ENCODE measurements around the gene SSU72. TPM values are rescaled to one million over a fixed set of nuclear protein-coding genes. Genes with fewer than 3 reads are reported as not detected.

The SSU72 gene
- total RNA-seq, 1 experiment from 2014 or later = 179 TPM

GRCh38 chr1:1622788-1623094, 48.1 kb upstream of the SSU72 start:
- H3K56ac ChIP-seq (ENCODE audit: insufficient read length, low read depth, low read length) = no peak overlapping the region
- H2BK120ac ChIP-seq (ENCODE audit: low read depth, low read length, poor library complexity, severe bottlenecking) = no peak overlapping the region
- no peaks in the 10 kb centered on the region for H3K9me3 ChIP-seq (ENCODE audit: control insufficient read depth, low read depth, low read length)
- no peak overlapping the region for H2BK20ac ChIP-seq (ENCODE audit: low read depth, low read length, poor library complexity, severe bottlenecking)
- H4K91ac ChIP-seq (ENCODE audit: insufficient read length, low read depth, low read length) = no peak overlapping the region
- no peak overlapping the region for H2BK5ac ChIP-seq (ENCODE audit: insufficient read length, low read length)
- H3K4me1 Mint-ChIP-seq = no peaks in the 10 kb centered on the region
- no peak overlapping the region for H4K5ac ChIP-seq (ENCODE audit: insufficient read length, low read depth, low read length)
- no peaks in the 10 kb centered on the region for H3K23me2 ChIP-seq (ENCODE audit: insufficient read length, low read depth, low read length, poor library complexity, severe bottlenecking)
- no peaks in the 10 kb centered on the region; the same call in 1 of the 2 replicates for H3K27me3 Mint-ChIP-seq (ENCODE audit: low read depth)
- no peak overlapping the region for H3K27ac ChIP-seq (ENCODE audit: insufficient read length, low read depth, low read length)
- H2AFZ ChIP-seq (ENCODE audit: low read length) = no peak overlapping the region
- no peak overlapping the region for H3K18ac ChIP-seq (ENCODE audit: insufficient read length, low read depth, low read length)
- H2BK15ac ChIP-seq (ENCODE audit: low read depth, low read length) = no peak overlapping the region
- no peak overlapping the region for H3K4me3 Mint-ChIP-seq
- no peak for TF ChIP-seq CTCF (conservative IDR thresholded peaks at IDR 0.05)
- no peak overlapping the region for H3K23ac ChIP-seq (ENCODE audit: insufficient read length, low read depth, low read length)
- peak overlapping the region in 2 of 3 experiments; percentile 55 to 85; a peak in 3 of 7 replicates for H3K27ac Mint-ChIP-seq
- no peak overlapping the region for H3K14ac ChIP-seq (ENCODE audit: insufficient read depth, low read length)
- no peak overlapping the region for H2BK12ac ChIP-seq (ENCODE audit: insufficient read length, low read depth, low read length)
- peaks cover under 1 to 2% (median 1%) of the 10 kb centered on the region in 3 experiments; a peak in 3 of 7 replicates for H3K36me3 Mint-ChIP-seq (ENCODE audit: insufficient read depth in 1 of 3, low read depth in 3 of 3)
- no peaks in the 10 kb centered on the region for H3K79me2 ChIP-seq (ENCODE audit: insufficient read depth, low read length)
- no peak overlapping the region for H2AK5ac ChIP-seq (ENCODE audit: insufficient read length, low read length)
- no peak overlapping the region for H4K8ac ChIP-seq (replicated peaks; ENCODE audit: insufficient read length, low read depth, low read length)
- WGBS (ENCODE audit: extremely low coverage, insufficient read length, low lambda C conversion rate) = no CpG with 5 or more reads among the region's 17 CpGs
- H4K20me1 ChIP-seq (ENCODE audit: control insufficient read depth, insufficient read depth, insufficient read length) = no peaks in the 10 kb centered on the region
- no peaks in the 10 kb centered on the region for H3K79me1 ChIP-seq (ENCODE audit: insufficient read depth, low read depth, low read length, poor library complexity, severe bottlenecking)
- no peaks in the 10 kb centered on the region for H3K9me3 Mint-ChIP-seq
- H3K4me1 ChIP-seq (ENCODE audit: insufficient read depth, low read length) = no peaks in the 10 kb centered on the region
- no peak overlapping the region for H3K9ac ChIP-seq (ENCODE audit: extremely low read depth, insufficient read length, low read length)
- H3K27me3 ChIP-seq (ENCODE audit: insufficient read depth, low read length) = no peaks in the 10 kb centered on the region
- no peak overlapping the region for H3K4me2 ChIP-seq (ENCODE audit: insufficient read depth, insufficient read length, low read length)
- DNase-seq = no peak
- no peak overlapping the region for H3T11ph ChIP-seq (ENCODE audit: low read length)
- H3K4ac ChIP-seq (ENCODE audit: low read depth, low read length) = no peak overlapping the region
